ENCODE results near the gene ZFP3. TPM values are rescaled to one million over a fixed set of nuclear protein-coding genes. Genes with fewer than 3 reads are reported as not detected.
A peak's percentile ranks its signal among the peaks of the same experiment; 100 is the strongest.
"Not testable (repeated sequence)": the region's sequence is repeated elsewhere in the genome, so short reads cannot be mapped to it uniquely, and the experiment has no call there.

The ZFP3 gene
- total and polyA plus RNA-seq, 8 donors: 1.7 to 15.2 (median 4.6) TPM

DNA sequence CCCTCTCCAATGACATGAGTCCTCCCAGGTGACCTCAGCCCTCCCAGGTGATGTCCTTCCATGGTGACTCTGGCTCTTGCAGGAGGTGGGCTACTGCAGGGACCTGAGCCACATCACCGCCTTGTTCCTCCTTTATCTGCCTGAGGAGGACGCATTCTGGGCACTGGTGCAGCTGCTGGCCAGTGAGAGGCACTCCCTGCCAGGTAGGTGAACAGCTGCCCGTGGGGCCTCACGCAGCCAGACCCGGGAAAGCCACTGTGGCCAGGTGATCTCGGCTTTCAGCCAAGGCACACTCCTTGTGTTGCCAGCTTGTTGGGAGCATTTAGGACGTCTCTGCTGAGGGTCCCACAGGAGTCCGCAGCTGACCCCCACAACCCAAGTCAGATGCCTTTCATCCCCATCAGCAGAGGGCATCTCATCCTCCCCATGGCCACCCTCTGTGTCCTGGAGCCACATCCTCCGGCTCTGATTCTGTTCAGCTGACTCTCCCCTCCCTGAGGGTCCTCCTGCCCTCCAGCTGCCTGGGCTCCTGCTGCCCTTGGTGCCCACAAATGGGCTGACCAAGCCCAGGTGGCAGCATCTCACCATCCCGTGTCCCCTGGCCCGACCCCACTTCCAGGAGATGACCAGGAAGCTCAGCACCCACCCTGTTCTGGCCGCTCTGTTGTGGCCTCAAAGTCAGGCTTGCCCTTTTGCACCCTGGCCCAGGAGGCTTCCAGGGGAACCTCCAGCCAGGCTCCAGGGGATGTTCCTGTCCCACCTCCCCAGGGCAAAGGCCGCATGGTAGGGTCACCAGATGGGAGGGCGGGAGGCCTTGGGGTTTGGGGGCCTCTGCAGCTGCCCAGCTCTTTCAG lies 57.7 kb downstream of the ZFP3 start:
- Histone ChIP-seq H3K4me3 (no peak overlapping the region), H3K4me1 (no peaks in the 10 kb centered on the region), H3K27ac (no peak overlapping the region), H3K27me3 (peaks cover 0 to 13% (median 0%) of the 10 kb centered on the region in 3 donors), H3K36me3 (no peaks in the 10 kb centered on the region), H3K9me3 (no peaks in the 10 kb centered on the region)
- peak in 1 of 2 donors; percentile 17 for DNase-seq
- WGBS, 5 donors: 71 to 89% (median 84%) methylated on average over 13 to 14 of the region's 14 CpGs
- TF ChIP-seq POLR2A (IDR thresholded peaks at IDR 0.05): no peak
- no peak for TF ChIP-seq EP300 (IDR thresholded peaks at IDR 0.05)
- TF ChIP-seq, protein P1, sequence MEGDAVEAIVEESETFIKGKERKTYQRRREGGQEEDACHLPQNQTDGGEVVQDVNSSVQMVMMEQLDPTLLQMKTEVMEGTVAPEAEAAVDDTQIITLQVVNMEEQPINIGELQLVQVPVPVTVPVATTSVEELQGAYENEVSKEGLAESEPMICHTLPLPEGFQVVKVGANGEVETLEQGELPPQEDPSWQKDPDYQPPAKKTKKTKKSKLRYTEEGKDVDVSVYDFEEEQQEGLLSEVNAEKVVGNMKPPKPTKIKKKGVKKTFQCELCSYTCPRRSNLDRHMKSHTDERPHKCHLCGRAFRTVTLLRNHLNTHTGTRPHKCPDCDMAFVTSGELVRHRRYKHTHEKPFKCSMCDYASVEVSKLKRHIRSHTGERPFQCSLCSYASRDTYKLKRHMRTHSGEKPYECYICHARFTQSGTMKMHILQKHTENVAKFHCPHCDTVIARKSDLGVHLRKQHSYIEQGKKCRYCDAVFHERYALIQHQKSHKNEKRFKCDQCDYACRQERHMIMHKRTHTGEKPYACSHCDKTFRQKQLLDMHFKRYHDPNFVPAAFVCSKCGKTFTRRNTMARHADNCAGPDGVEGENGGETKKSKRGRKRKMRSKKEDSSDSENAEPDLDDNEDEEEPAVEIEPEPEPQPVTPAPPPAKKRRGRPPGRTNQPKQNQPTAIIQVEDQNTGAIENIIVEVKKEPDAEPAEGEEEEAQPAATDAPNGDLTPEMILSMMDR (IDR thresholded peaks at IDR 0.05): no peak
- TF ChIP-seq POLR2AphosphoS5 (IDR thresholded peaks at IDR 0.05): no peak
- intact Hi-C loops (cut with DNase I; ENCODE audit: low total_unique reads): no loop called here

DNA sequence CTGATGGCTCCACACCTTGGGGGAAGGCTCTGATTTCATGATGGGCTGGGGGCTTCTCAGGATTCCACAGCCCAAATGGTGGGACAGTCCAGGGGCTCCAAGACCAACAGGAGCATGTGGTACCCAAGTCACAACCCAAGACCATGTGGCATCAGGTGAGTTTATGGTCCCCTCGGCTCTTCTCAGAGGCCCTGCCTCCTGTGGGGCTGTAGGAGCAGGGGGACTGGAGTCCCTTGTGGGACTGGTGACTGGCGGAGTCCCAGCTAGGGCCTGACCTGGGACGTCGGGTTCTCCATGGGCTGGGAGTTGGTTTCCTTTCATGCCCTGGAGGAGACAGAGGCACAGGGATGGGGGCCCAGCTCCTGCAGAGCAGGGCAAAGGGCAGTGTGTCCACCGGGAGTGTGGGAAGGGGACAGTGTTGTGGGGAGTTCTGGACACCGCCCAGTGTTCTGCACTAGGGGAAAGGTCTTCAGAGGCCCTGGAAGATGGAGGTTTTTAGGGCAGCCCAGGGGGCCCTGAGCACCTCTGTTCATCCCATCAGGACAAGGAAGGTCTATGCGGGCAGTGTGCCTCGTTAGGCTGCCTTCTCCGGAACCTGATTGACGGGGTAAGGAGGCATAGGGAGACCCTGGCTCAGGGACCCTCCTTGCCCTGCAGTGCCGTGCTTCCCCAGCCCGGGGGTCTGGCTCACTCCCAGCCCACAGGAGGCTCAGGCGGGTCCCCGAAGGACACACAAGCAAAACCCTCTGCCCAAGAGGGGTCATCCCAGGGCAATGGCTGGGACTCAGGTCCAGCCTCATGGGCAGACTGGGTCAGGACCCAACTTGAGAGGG lies 58.5 kb downstream of the ZFP3 start:
- 81 to 88% (median 83%) methylated on average over 9 to 14 of the region's 14 CpGs for WGBS, 5 donors
- H3K27ac ChIP-seq; H3K36me3 ChIP-seq; intact Hi-C loops (cut with DNase I; ENCODE audit: low total_unique reads); H3K27me3 ChIP-seq; H3K9me3 ChIP-seq; DNase-seq; H3K4me3 ChIP-seq; H3K4me1 ChIP-seq: not testable (repeated sequence)

DNA sequence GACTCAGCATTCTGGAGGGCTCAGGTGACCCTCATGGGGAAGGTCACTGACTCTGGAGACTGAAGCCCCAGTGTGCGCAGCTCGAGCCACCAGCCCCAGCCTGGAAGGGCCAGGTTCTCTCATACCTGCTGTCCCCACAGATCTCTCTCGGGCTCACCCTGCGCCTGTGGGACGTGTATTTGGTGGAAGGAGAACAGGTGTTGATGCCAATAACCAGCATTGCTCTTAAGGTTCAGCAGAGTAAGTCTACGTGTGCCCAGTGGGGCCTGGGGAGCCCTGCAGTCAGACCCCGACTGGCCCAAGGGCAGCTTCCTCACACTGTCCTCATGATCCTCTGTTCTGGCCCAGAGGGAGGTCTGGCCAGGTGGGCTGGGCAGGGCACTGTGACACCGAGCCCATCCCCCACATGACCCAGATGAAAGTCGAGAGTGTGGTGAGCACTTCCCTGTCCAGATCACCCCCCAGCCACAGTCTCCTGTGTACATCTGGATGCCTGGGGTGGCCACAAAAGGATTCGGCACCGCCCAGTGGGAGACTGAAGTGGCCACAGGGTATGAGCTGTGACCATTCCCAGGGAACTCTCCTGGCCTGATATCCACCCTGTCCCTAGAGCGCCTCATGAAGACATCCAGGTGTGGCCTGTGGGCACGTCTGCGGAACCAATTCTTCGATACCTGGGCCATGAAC lies 59.4 kb downstream of the ZFP3 start:
- H3K9me3 ChIP-seq; H3K27me3 ChIP-seq; H3K36me3 ChIP-seq; H3K4me1 ChIP-seq; DNase-seq; intact Hi-C loops (cut with DNase I; ENCODE audit: low total_unique reads); H3K27ac ChIP-seq; H3K4me3 ChIP-seq: not testable (repeated sequence)
- 86 to 91% (median 88%) methylated on average over 10 to 15 of the region's 15 CpGs for WGBS, 5 donors

DNA sequence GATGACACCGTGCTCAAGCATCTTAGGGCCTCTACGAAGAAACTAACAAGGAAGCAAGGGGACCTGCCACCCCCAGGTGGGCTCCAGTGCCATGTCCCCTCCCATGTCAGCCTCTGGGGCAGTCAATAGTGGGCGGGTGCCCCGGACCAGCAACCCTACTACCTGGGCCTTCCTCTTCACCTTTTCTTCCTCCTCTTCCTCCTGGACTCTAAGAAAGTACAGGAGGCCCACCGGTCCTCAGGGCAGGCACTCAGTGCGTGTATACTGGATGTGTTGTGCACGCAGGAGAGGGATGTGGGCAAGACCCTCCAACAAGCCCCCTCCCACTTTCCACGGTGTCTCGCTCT lies 59.9 kb downstream of the ZFP3 start:
- DNase-seq; H3K27me3 ChIP-seq; H3K4me3 ChIP-seq; H3K27ac ChIP-seq; H3K36me3 ChIP-seq; H3K9me3 ChIP-seq; intact Hi-C loops (cut with DNase I; ENCODE audit: low total_unique reads); H3K4me1 ChIP-seq: not testable (repeated sequence)
- WGBS, 5 donors: 91 to 94% (median 93%) methylated on average over 9 of the region's 9 CpGs

DNA sequence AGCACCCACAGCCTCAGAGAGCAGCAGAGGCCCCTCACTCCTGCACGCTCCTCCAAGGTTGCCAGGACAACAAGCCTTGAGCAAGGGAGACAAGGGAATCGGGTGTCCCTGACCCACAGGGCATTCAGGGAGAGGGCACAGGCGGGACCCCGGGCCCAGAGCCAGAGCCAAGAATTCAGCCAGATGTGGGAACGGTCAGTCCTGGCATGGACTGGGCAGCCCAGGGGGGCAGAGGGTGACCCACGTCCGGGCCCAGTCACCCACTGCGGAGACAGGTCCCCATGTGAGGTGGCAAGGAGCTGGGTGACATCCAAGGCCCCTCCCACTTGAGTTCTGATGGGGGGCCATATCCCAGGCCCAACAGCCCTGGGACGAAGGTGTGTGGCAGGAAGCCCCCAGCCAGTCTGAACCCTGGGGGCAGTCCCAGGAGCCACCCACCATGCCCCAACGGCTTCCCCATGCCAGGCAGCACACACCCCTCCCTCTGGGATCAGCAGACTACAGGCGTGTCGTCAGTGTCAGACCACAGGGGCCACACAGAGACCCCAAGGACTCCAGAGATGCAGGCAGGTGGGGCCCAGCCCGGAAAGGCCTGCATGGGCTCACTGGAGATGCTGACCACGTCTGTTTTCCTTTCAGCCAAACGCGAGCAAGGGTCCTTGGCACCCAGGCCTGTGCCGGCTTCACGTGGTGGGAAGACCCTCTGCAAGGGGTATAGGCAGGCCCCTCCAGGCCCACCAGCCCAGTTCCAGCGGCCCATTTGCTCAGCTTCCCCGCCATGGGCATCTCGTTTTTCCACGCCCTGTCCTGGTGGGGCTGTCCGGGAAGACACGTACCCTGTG lies 60.6 kb downstream of the ZFP3 start:
- TF ChIP-seq, protein P1 (IDR thresholded peaks at IDR 0.05): no peak
- no peak for TF ChIP-seq EP300 (IDR thresholded peaks at IDR 0.05)
- no peak for TF ChIP-seq POLR2AphosphoS5 (IDR thresholded peaks at IDR 0.05)
- no peak for TF ChIP-seq POLR2A (IDR thresholded peaks at IDR 0.05)
- intact Hi-C loops (cut with DNase I; ENCODE audit: low total_unique reads): no loop called here
- Histone ChIP-seq H3K4me3 (no peak overlapping the region), H3K9me3 (no peaks in the 10 kb centered on the region), H3K27ac (no peak overlapping the region), H3K4me1 (no peaks in the 10 kb centered on the region), H3K27me3 (no peaks in the 10 kb centered on the region), H3K36me3 (no peaks in the 10 kb centered on the region)
- DNase-seq: no peak
- 85 to 93% (median 89%) methylated on average over 12 to 24 of the region's 24 CpGs for WGBS, 5 donors

All from stomach (tissue), 9 donors.